GM12892 (cell line): Measurements from ENCODE around the gene CTNNA3.
A peak's percentile ranks its signal among the peaks of the same experiment; 100 is the strongest.

Experiments
- DNase-seq: peaks from one replicate; pipeline ENCODE4 v3.0.0; 2011; ENCODE audit not compliant: insufficient read length
- FAIRE-seq: peaks from 2 replicates; lab custom pipeline; 2011; peaks lifted over from hg19 to GRCh38; lab: Jason Lieb, UNC
- POLR2A ChIP-seq: IDR thresholded peaks from 2 replicates; pipeline ENCODE4 v1.6.1; 2011; ENCODE audit warnings: low read depth, low read length, control low read depth
- POLR2AphosphoS5 ChIP-seq: IDR thresholded peaks from 2 replicates; pipeline ENCODE4 v1.6.1; 2011; ENCODE audit warnings: low read depth, low read length, control low read depth
- TAF1 ChIP-seq: IDR thresholded peaks from 2 replicates; pipeline ENCODE4 v1.6.1; 2011; ENCODE audit warnings: low read depth, mild to moderate bottlenecking, control low read depth, low read length, borderline replicate concordance

The CTNNA3 gene

DNA sequence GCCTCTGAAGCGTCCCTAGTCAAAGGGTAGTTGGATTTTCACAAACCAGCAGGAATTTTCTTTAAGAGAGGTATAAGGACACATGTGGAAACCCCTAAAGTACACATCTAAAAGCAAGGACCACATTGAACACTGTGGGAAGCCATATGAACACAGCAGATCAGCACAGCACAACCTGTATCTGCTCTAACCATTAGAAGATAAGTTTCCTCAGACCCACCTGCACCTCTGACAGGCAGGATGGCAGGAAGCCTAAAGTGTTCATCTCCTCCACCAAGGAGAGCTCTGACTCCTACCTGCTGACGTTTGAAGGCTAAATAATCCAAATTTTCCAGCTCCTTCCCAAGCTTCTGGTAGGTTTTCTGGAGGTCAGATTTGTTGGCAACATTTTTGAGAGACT, 174.4 kb downstream of the CTNNA3 start:
- FAIRE-seq (no peak), DNase-seq (no peak)
- TF ChIP-seq POLR2AphosphoS5 = no peak
- no peak for TF ChIP-seq TAF1
- TF ChIP-seq POLR2A = no peak

DNA sequence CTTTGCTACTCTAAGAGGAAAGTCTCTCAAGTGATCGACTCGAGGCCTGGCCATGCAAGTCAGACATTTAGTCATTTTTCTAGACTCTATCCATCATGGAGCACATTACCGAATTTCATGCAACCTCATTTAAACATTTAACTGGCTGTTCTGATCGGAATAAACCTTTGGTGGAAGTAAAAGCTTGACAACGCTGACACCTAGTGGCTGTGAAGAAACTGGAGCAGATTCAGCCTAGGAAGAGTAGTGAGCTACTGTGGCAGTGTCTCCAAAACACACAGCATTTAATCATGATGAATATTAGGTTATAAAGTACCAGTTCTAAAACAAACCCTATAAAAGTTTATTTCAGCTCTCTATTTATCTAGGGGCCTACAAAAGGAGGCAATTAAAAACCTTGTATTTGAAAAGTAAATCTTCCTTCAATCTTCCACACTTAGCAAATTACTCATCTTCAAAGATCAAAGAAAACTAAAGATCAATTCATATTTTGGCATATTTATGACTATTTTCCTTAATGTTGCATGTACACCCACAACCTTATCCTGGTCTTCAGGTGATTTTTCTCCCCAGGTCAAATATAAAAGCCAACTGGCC, 175.0 kb downstream of the CTNNA3 start:
- DNase-seq = no peak
- FAIRE-seq = peak; percentile 89
- TF ChIP-seq POLR2A (no peak), TAF1 (no peak), POLR2AphosphoS5 (no peak)

DNA sequence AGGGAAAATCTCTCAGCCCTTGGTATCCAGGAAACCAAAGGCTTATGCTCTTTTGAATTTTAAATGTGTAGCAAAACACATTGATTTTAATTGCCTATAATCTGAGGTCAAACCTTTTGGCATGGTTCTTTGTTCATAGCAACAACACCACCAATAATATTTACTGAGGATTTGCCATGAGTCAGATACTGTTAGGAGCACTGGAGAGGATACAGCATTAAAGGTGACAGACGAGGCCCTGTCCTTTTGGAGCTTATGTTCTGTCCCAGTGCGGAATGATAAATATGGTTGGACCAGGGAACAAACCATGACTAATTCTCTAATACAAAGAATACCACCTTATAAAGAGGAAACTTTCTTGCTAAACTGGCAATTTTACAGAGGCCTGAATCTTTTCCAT, 176.6 kb downstream of the CTNNA3 start:
- FAIRE-seq = no peak

DNA sequence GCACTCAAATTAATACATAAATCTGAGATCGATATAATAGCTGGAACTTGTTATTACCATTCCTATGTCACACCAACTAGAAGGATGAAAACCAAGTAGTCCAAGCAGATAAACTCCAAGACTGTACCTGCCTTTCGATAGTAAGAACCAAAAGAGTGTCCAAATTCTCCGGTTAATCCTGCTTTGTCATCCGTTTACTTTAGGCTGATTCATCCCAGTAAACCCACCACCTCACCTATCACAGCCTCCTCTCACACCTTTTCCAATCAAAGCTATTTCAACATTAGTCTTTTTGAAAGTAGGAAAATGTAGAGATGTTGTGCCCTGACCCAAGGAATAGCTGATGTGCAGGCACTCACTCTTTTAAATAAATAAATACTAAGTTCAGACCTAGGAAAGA, 177.2 kb downstream of the CTNNA3 start:
- FAIRE-seq (no peak), DNase-seq (no peak)
- TF ChIP-seq TAF1 = no peak
- TF ChIP-seq POLR2AphosphoS5 = no peak
- TF ChIP-seq POLR2A = no peak

More for the DNA sequence above, 176.6 kb downstream of the CTNNA3 start:
- DNase-seq = no peak
- no peak for TF ChIP-seq TAF1
- TF ChIP-seq POLR2A = no peak
- TF ChIP-seq POLR2AphosphoS5 = no peak

DNA sequence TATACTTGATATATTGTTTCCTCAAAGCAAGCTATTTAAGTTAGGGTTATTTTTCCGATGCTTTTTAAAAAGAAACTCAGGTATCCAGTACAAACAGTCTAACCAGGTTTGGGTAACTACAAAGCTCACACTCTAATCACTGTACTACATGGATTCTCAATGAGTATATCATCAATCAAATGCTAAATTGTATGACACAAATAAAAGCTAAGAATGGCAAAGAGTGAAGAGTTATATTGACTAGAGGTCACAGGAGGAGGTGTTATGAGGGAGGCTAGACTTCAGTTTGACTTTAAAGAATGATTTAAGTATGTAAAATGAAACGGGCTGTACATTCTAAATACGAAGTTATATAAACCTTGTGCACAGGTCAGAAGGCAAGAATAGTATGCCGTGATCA, 178.0 kb downstream of the CTNNA3 start:
- DNase-seq (no peak), FAIRE-seq (no peak)
- TF ChIP-seq POLR2AphosphoS5 (no peak), TAF1 (no peak), POLR2A (no peak)

DNA sequence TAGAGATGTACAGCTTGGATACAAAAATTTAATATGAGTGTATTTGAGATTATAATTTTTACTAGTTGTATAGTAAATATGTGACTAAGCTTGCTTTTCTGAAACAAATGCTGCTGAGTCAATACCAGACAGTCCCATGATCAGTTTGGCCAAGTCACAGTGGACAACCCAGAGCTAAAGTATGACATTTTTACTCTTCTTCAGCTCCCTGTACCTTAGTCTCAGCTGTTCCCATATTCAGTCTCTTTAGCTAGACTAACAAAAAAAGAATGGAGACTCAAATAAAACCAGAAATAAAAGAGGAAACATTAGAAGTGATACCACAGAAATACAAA, 189.3 kb downstream of the CTNNA3 start:
- DNase-seq (no peak), FAIRE-seq (no peak)
- no peak for TF ChIP-seq TAF1
- no peak for TF ChIP-seq POLR2AphosphoS5
- TF ChIP-seq POLR2A = no peak

DNA sequence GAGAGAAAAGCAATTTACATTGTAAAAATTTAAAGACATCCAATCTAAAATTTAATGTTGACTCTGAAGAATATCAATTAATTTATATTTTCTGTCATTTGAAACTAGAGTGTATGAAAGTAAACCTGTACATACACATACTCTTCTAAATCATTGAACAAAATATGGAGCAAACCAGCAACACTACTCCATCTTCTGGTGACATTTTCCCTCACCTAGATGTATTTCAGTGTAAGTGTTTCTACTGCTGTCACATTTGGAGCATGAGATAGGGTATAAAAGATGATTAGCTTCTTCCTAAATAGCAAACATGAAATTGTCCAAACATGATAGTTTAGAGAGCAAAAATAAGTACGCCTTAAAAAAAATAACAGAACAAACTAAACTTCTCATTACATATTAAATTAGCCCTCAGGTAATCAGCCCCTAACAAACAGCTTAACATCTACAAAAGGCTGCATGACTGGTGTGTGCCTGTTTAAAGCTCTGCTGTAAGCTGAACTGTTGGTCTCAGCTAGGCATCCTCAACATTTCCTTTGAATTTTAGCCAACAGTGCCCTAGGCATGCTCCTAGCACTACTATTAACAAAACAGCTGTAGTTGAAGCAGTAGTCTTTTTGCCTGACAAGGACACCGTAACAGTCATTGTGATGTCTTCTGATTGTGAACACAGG, 189.8 kb downstream of the CTNNA3 start:
- FAIRE-seq = no peak
- TF ChIP-seq POLR2AphosphoS5 (no peak), POLR2A (no peak), TAF1 (no peak)
- DNase-seq = no peak

DNA sequence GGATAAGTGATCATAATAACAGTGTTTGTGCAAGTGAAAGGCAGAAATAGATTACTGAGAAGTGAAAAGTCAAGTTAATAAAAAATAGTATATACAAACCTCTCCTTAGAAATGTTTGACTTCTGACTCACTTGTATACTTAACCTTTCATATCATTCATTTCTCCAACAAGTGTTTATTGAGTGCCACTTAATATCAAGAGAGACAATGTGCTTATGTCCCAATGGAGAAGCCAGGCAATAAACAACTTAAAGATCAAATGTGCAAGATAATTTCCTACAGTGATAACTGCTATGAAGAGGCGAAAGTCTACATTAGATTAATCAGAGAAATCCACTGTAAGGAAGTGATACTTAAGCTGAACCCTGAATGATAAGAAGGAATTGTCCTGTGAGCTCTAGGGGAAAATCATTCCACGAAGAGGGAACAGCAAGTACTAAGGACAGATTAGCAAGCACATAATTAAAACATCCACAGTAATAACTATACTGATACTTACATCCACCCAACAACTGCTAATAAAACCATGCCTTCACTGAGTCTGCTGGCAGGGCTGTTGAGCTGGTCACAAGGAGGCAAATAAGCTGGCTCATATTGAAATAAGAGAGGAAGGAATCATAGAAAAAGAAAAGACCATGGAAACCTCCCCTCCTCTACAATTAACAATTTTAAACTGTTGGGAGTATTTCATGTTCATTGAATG, 203.5 kb downstream of the CTNNA3 start:
- FAIRE-seq (no peak), DNase-seq (no peak)
- no peak for TF ChIP-seq TAF1
- TF ChIP-seq POLR2AphosphoS5 = no peak
- no peak for TF ChIP-seq POLR2A

DNA sequence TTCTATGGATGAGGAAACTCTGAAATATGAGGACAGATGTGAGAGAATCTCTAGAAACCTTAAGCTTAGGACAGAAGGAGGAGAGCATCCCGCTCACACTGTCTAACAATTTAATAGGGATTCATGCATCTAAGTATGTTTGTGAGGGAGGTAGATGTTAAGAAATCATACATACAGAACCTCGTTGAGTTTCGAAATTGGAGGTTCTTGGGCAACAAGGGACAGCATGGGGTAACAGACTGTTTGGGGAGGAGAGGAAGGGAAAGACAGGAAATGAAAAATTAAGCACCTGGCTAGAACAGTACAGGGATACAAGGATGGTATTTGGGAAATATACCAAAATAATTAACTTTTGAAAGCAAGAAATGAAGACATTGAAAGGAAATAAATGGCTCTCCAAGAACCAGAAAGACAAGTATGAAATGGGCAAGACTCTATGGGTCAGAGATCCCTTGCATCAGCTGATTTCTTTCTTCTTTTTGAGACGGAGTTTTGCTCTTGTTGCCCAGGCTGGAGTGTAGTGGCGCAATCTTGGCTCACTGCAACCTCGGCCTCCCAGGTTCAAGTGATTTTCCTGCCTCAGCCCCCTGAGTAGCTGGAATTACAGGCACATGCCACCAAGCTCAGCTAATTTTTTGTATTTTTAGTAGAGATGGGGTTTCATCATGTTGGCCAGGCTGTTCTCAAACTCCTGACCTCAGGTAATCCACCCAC, 207.9 kb downstream of the CTNNA3 start:
- DNase-seq = no peak
- TF ChIP-seq POLR2A = no peak
- no peak for TF ChIP-seq TAF1
- TF ChIP-seq POLR2AphosphoS5 = no peak
- FAIRE-seq = no peak

DNA sequence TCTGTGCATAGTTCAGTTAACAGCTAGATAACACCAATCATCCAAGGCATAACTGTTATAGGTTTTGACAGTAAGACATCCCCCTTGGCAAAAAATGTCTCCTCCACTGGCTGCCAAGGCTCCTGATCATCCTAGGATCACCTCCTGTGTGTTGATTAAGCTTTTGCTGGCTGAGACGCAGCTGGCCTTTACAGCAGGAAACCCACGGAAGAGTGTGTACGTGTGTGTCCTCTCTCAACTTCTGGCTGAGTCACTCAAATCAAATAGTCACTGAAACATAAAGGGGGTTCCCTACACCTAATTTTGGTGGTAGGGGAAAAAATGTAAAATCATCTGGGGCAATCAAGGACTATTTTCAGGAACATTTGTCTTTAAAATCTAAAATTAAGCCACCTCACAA, 208.8 kb downstream of the CTNNA3 start:
- peak; percentile 40 for FAIRE-seq
- TF ChIP-seq POLR2A (no peak), POLR2AphosphoS5 (no peak), TAF1 (no peak)
- no peak for DNase-seq

DNA sequence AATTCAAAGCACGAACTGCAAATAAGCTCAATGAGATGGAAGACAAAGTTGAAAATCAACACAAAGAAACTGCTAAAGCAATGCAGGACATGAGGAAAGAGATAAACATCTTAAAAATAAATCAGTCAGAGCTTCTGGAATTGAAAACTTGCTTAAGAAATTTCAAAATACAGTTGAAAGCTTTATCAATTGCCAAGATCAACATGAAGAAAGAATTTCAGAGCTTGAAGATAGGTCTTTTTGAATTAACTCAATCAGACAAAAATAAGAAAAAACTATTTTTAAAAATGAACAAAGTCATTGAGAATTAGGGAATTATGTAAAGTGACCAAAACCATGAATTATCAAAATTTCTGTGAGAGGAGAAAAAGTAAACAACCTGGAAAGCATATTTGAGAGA, 218.1 kb downstream of the CTNNA3 start:
- DNase-seq = no peak
- FAIRE-seq = no peak
- no peak for TF ChIP-seq TAF1
- TF ChIP-seq POLR2AphosphoS5 = no peak
- TF ChIP-seq POLR2A = no peak

DNA sequence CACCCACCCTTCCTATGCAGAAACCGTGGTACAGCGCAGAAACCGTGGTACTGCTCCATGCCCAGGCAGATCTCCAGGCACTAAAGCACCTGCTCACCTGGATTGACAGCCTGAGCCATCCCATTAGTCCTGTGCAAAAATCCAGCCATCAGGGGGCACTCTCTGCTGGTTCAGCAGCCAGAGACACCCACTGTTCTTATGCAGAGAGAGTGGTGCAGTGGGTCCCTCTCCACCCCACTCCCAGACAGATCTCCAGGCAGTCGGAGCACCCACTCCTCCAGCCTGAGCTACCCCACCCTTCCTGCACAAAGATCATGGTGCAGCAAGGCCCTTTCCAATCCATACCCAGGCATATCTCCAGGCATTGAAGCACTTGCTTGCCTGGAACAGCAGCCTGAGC, 219.8 kb downstream of the CTNNA3 start:
- DNase-seq = no peak
- FAIRE-seq = no peak

More for the DNA sequence above, 219.8 kb downstream of the CTNNA3 start:
- TF ChIP-seq POLR2AphosphoS5 = no peak
- no peak for TF ChIP-seq POLR2A
- no peak for TF ChIP-seq TAF1
